ENCODE results near the gene ASIC3. TPM values are rescaled to one million over a fixed set of nuclear protein-coding genes. Genes with fewer than 3 reads are reported as not detected.
A peak's percentile ranks its signal among the peaks of the same experiment; 100 is the strongest.

The ASIC3 gene
- total RNA-seq, 4 donors from 2014 or later, result 1.3 to 2.9 (median 2.1) TPM

- H3K27ac ChIP-seq (replicated peaks in 1 of 4), result no peak overlapping the region
- TF ChIP-seq POLR2A (IDR thresholded peaks at IDR 0.05; ENCODE audit: low read depth) (no peak), EP300 (IDR thresholded peaks at IDR 0.05) (no peak)
Measured at GRCh38 chr7:151066273-151066974, 18.1 kb downstream of the ASIC3 start.

GRCh38 chr7:151068069-151068773, 19.9 kb downstream of the ASIC3 start:
- no peak overlapping the region for H3K4me3 ChIP-seq
- H3K27me3 ChIP-seq, result no peaks in the 10 kb centered on the region
- WGBS, result 77% methylated on average over 11 of the region's 12 CpGs
- no peak overlapping the region for H3K27ac ChIP-seq (replicated peaks in 1 of 4)
- DNase-seq (ENCODE audit: extremely low spot score), result no peak
- peaks cover 9 to 12% (median 10%) of the 10 kb centered on the region in 4 donors for H3K4me1 ChIP-seq
- H3K36me3 ChIP-seq, result peaks cover 80 to 97% (median 95%) of the 10 kb centered on the region in 4 donors
- H3K9me3 ChIP-seq, result no peaks in the 10 kb centered on the region
- no peak for TF ChIP-seq EP300 (IDR thresholded peaks at IDR 0.05)
- TF ChIP-seq POLR2A (IDR thresholded peaks at IDR 0.05; ENCODE audit: low read depth), result no peak
- no peak for TF ChIP-seq POLR2AphosphoS5 (IDR thresholded peaks at IDR 0.05)
- TF ChIP-seq, protein P1, sequence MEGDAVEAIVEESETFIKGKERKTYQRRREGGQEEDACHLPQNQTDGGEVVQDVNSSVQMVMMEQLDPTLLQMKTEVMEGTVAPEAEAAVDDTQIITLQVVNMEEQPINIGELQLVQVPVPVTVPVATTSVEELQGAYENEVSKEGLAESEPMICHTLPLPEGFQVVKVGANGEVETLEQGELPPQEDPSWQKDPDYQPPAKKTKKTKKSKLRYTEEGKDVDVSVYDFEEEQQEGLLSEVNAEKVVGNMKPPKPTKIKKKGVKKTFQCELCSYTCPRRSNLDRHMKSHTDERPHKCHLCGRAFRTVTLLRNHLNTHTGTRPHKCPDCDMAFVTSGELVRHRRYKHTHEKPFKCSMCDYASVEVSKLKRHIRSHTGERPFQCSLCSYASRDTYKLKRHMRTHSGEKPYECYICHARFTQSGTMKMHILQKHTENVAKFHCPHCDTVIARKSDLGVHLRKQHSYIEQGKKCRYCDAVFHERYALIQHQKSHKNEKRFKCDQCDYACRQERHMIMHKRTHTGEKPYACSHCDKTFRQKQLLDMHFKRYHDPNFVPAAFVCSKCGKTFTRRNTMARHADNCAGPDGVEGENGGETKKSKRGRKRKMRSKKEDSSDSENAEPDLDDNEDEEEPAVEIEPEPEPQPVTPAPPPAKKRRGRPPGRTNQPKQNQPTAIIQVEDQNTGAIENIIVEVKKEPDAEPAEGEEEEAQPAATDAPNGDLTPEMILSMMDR (IDR thresholded peaks at IDR 0.05), result no peak
- intact Hi-C loops (cut with DNase I), result no loop called here

More at GRCh38 chr7:151066273-151066974, 18.1 kb downstream of the ASIC3 start:
- whole genome bisulfite sequencing, result 96% methylated on average over 22 of the region's 39 CpGs
- intact Hi-C loops (cut with DNase I), result no loop called here
- Histone ChIP-seq H3K9me3 (no peaks in the 10 kb centered on the region), H3K4me3 (no peak overlapping the region), H3K27me3 (no peaks in the 10 kb centered on the region), H3K36me3 (peaks cover 62 to 79% (median 77%) of the 10 kb centered on the region in 4 donors), H3K4me1 (peaks cover 25 to 30% (median 28%) of the 10 kb centered on the region in 4 donors)
- no peak for DNase-seq (ENCODE audit: extremely low spot score)

- H3K36me3 ChIP-seq, result peaks cover 90 to 100% (median 100%) of the 10 kb centered on the region in 4 donors
- WGBS, result 87% methylated on average over 8 of the region's 17 CpGs
Measured at GRCh38 chr7:151069841-151070573, 21.7 kb downstream of the ASIC3 start.

DNA sequence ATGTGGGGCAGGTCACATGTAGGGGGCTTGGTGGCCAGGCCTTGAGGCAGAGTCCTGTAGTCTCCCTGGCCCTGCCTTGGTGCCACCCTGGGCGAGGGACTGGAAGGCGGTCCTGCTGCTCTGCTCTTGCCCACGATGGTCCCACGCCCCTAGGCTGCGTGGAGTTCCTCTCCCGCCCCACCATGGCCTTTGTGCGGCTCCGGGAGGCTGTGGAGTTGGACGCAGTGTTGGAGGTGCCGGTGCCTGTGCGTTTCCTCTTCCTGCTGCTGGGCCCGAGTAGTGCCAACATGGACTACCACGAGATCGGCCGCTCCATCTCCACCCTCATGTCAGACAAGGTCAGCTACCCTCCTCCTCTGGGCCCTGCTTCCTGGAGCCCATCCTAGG, 22.2 kb downstream of the ASIC3 start:
- WGBS, result 91% methylated on average over 14 of the region's 15 CpGs
- Histone ChIP-seq H3K36me3 (peaks cover 90 to 100% (median 100%) of the 10 kb centered on the region in 4 donors), H3K27ac (replicated peaks in 1 of 4) (no peak overlapping the region)

More at GRCh38 chr7:151069841-151070573, 21.7 kb downstream of the ASIC3 start:
- intact Hi-C loops (cut with DNase I), result no loop called here
- no peak for DNase-seq (ENCODE audit: extremely low spot score)
- no peaks in the 10 kb centered on the region for H3K27me3 ChIP-seq
- H3K4me1 ChIP-seq, result peaks cover 0 to 2% (median 0%) of the 10 kb centered on the region in 4 donors
- peak overlapping the region in 1 of 4 donors; percentile 34 for H3K27ac ChIP-seq (replicated peaks in 1 of 4)
- no peaks in the 10 kb centered on the region for H3K9me3 ChIP-seq
- no peak overlapping the region for H3K4me3 ChIP-seq
- no peak for TF ChIP-seq POLR2AphosphoS5 (IDR thresholded peaks at IDR 0.05)
- no peak for TF ChIP-seq POLR2A (IDR thresholded peaks at IDR 0.05; ENCODE audit: low read depth)
- TF ChIP-seq, protein P1 (IDR thresholded peaks at IDR 0.05), result no peak
- TF ChIP-seq EP300 (IDR thresholded peaks at IDR 0.05), result no peak

More for the DNA sequence above, 22.2 kb downstream of the ASIC3 start:
- Histone ChIP-seq H3K4me1 (no peaks in the 10 kb centered on the region), H3K27me3 (no peaks in the 10 kb centered on the region), H3K9me3 (no peaks in the 10 kb centered on the region), H3K4me3 (no peak overlapping the region)
- TF ChIP-seq POLR2AphosphoS5 (IDR thresholded peaks at IDR 0.05) (no peak), EP300 (IDR thresholded peaks at IDR 0.05) (no peak), POLR2A (IDR thresholded peaks at IDR 0.05; ENCODE audit: low read depth) (no peak)
- TF ChIP-seq, protein P1 (IDR thresholded peaks at IDR 0.05), result no peak
- no peak for DNase-seq (ENCODE audit: extremely low spot score)
- intact Hi-C loops (cut with DNase I), result no loop called here

Measured in esophagus muscularis mucosa (tissue), 4 donors.